GM11168 (cell line): Measurements from ENCODE around the gene C10orf88.
"Not testable (repeated sequence)": the region's sequence is repeated elsewhere in the genome, so short reads cannot be mapped to it uniquely, and the experiment has no call there.

Experiments
- in situ Hi-C: fragments of 300-500 bp; cut with MboI; formaldehyde crosslinking; loops from one replicate; pipeline ENCODE4 v1.12.0; 2022; ENCODE audit warnings: low sequenced_read_pairs; ENCODE audit not compliant: unreplicated experiment

Gene C10orf88

GRCh38 chr10:122966879-122967278 lies 12.9 kb upstream of the C10orf88 start:
- in situ Hi-C loops = no loop called here

- in situ Hi-C loops = no loop called here
Measured at GRCh38 chr10:122962405-122962804, 8.4 kb upstream of the C10orf88 start.

- in situ Hi-C loops = no loop called here
Measured at GRCh38 chr10:122957474-122957873, 3.4 kb upstream of the C10orf88 start.

- in situ Hi-C loops = no loop called here
Measured at GRCh38 chr10:122955892-122956291, 1.9 kb upstream of the C10orf88 start.

GRCh38 chr10:122954731-122955050 lies 664 bp upstream of the C10orf88 start:
- in situ Hi-C loops = no loop called here

- in situ Hi-C loops = no loop called here
Measured at GRCh38 chr10:122949296-122949695, 4.7 kb downstream of the C10orf88 start.

- in situ Hi-C loops = no loop called here
Measured at GRCh38 chr10:122939856-122940543, 14.0 kb downstream of the C10orf88 start.

- in situ Hi-C loops = no loop called here
Measured at GRCh38 chr10:122939133-122939855, 14.7 kb downstream of the C10orf88 start.

GRCh38 chr10:122931088-122931906 lies 22.7 kb downstream of the C10orf88 start:
- in situ Hi-C loops = no loop called here

GRCh38 chr10:122930140-122930539 lies 23.9 kb downstream of the C10orf88 start:
- in situ Hi-C loops = no loop called here

GRCh38 chr10:122915700-122916099 lies 38.3 kb downstream of the C10orf88 start:
- in situ Hi-C loops = no loop called here

GRCh38 chr10:122911889-122912484 lies 42.0 kb downstream of the C10orf88 start:
- in situ Hi-C loops = no loop called here

GRCh38 chr10:122910310-122910709 lies 43.7 kb downstream of the C10orf88 start, which contains the start of gene FAM24A:
Gene FAM24A, plus strand, starts transcription at chr10:122910610. Its CDS starts 1,025 bp downstream, at chr10:122911635.
- in situ Hi-C loops = no loop called here

- in situ Hi-C loops = not testable (repeated sequence)
Measured at GRCh38 chr10:122903861-122904260, 50.2 kb downstream of the C10orf88 start.

GRCh38 chr10:122894261-122894944 lies 59.6 kb downstream of the C10orf88 start:
- in situ Hi-C loops = no loop called here

- in situ Hi-C loops = no loop called here
Measured at GRCh38 chr10:122884166-122884565, 69.9 kb downstream of the C10orf88 start.

- in situ Hi-C loops = no loop called here
Measured at GRCh38 chr10:122882766-122883165, 71.3 kb downstream of the C10orf88 start.
